Activated naive CD4-positive, alpha-beta T cell treated with anti-CD3 and anti-CD28 coated beads for 36 hours (primary cell): ENCODE data around the gene SLC9A9. TPM values are rescaled to one million over a fixed set of nuclear protein-coding genes. Genes with fewer than 3 reads are reported as not detected.
"Not testable (repeated sequence)": the region's sequence is repeated elsewhere in the genome, so short reads cannot be mapped to it uniquely, and the experiment has no call there.

Experiments used
- CTCF ChIA-PET: fragments of 350-600 bp; sonication (Branson Sonifier 250); formaldehyde crosslinking; loops from one replicate; lab custom pipeline; 2021; ENCODE audit warnings: antibody characterized with exemption; lab: Charles Lee
- DNase-seq: peaks from one replicate; pipeline ENCODE4 v3.0.0-alpha.2; 2020
- H3K27ac Mint-ChIP-seq: one replicate; pipeline ENCODE4 v1.8.0; 2021; ENCODE audit warnings: mild to moderate bottlenecking, mixed read lengths
- H3K27me3 Mint-ChIP-seq: one replicate; pipeline ENCODE4 v1.8.0; 2021; ENCODE audit warnings: low read depth, mixed read lengths
- H3K36me3 Mint-ChIP-seq: one replicate; pipeline ENCODE4 v1.8.0; 2021; ENCODE audit warnings: low read depth, mixed read lengths
- H3K4me1 Mint-ChIP-seq: one replicate; pipeline ENCODE4 v1.8.0; 2021; ENCODE audit warnings: low read depth, mixed read lengths
- H3K4me3 Mint-ChIP-seq: one replicate; pipeline ENCODE4 v1.8.0; 2021; ENCODE audit warnings: mild to moderate bottlenecking, moderate library complexity, mixed read lengths
- H3K9me3 Mint-ChIP-seq: one replicate; pipeline ENCODE4 v1.8.0; 2021; ENCODE audit warnings: mixed read lengths
- intact Hi-C: fragments of 100-400 bp; cut with micrococcal nuclease; formaldehyde crosslinking; loops from one replicate; pipeline ENCODE4 v1.15.1; 2023
- total RNA-seq, 2 experiments: library from RNA; stranded (reverse); gene quantifications; one replicate each; pipeline ENCODE4 v1.2.3, GENCODE V29; 2021

The SLC9A9 gene
- total RNA-seq, 2 experiments from 2014 or later: 0.33 to 0.49 TPM

DNA sequence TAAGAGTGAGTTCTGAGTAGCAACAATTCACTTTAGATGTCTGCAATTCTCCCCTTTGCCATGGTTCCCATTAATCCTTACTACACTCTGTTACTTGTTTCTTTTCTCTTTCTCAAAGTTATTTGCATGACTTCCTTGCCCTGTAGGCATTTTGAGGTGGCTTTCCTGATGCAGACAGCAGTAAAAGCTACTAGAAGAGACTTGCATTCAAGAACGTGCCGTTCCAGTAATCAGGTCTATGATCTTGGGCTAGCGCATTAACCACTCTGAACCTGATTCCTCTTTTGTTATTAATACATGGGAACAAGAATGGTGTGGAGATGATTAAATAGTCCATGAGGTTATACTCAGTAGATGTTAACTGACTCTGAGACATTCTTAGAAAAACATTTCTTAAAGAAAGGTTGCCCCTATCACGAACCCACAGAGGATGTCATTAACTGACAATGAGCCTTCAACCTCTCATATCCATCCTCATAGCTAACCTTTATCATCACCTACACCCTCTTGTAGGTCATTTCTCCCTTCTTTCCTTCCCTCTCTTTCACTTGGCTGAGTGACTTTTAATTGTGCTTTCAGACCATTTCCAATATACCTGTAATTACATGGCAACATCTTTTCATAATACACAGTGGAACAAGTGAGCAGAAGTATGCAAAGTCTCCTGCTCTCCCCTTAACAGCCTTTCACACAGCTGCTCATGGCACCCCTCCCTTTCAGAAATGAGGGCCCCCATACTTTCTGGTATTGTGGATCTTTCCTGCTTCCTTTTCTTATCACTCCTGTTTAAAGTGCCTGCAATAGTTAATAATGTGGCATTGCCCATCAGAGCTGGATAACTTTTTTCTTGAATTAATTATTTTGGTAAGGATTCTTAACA, 552.8 kb downstream of the SLC9A9 start:
- Mint-ChIP-seq H3K4me3 (no peak overlapping the region), H3K9me3 (no peaks in the 10 kb centered on the region), H3K4me1 (peaks cover 25% of the 10 kb centered on the region), H3K27me3 (no peaks in the 10 kb centered on the region), H3K27ac (no peak overlapping the region), H3K36me3 (no peaks in the 10 kb centered on the region)
- CTCF ChIA-PET: interaction anchor here (0.6 kb wide), 1 partner anchor 175 kb away, joined by 3 read pairs; no protein-coding TSS in a partner anchor
- DNase-seq: no peak
- intact Hi-C loops: no loop called here

DNA sequence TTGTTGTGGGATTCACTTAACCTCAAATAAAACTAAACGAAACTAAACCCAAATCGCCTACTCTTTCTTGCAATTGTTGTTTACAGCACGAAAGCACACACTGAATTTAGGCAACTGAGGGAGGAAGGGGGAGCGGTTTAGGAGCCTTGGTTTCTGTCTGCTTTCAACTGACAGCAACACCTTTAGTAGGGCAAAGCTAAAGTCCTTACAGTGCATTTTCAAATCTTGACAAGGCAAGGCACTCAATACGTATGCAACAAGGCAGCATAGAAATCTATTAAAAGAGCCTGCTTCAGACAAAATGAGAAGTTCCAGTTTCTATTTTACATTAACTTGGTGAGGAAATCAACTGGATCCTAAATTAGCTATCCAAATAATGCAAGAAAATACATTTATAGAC, 554.1 kb downstream of the SLC9A9 start:
- H3K9me3 Mint-ChIP-seq: no peaks in the 10 kb centered on the region
- H3K36me3 Mint-ChIP-seq: no peaks in the 10 kb centered on the region
- no peak for DNase-seq
- intact Hi-C loops: no loop called here
- H3K27ac Mint-ChIP-seq: no peak overlapping the region
- no peaks in the 10 kb centered on the region for H3K27me3 Mint-ChIP-seq
- no peak overlapping the region for H3K4me3 Mint-ChIP-seq
- CTCF ChIA-PET: no interaction called here
- peaks cover 24% of the 10 kb centered on the region for H3K4me1 Mint-ChIP-seq

DNA sequence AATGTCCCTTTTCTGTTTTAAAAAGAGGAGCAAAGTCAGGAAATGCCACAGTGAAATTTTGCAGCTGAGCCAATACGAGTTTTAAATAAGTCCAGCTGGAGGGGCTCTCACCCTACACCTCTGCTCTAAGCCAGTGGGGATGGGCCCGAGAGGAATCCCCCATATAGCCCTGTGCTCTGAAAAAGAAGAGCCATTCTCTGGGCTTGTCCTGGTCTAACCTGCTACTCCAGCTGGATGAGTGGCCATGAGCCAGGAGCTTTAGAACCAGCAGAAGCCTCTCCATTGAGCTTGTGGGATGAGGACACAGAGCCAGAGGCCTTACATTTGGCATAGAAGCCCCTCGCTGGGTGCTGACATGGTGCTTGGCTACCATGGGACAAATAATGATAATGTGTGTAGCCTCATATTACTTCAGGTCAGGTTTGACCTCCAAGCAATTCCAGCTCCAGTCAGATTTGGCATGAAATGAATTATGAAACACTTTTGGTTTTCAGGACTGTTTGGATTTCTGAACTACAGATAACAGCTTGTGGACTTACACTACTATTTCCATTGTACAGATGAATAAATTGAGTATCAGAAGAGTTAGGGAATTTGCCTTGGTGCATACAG, 556.3 kb downstream of the SLC9A9 start:
- H3K27ac Mint-ChIP-seq: no peak overlapping the region
- H3K4me3 Mint-ChIP-seq: no peak overlapping the region
- no peaks in the 10 kb centered on the region for H3K9me3 Mint-ChIP-seq
- peaks cover 17% of the 10 kb centered on the region for H3K4me1 Mint-ChIP-seq
- H3K27me3 Mint-ChIP-seq: no peaks in the 10 kb centered on the region
- DNase-seq: no peak
- H3K36me3 Mint-ChIP-seq: no peaks in the 10 kb centered on the region
- intact Hi-C loops: no loop called here
- CTCF ChIA-PET: interaction anchor here (1.2 to 1.8 kb wide), 2 partner anchors 10 to 171 kb away, joined by 3 to 4 read pairs; no protein-coding TSS in a partner anchor

DNA sequence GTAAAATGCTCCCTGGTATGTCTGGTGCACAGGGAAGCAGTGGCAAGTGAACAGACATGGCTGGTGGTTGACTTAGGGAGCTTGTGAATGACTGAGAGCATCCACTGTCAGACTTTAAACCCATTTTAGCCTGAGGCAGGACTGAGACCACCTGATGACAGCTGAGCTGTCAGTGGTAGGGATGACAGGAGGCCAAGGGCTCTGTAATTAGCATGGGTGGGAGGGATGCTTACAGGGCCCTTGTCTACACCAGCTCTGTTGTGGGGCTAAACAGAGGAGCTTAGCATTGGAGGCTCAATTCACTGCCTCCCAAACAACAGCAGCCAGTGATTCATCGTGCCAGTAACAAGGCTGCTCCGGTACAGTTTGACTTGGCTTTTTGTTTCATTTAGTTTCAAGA, 559.3 kb downstream of the SLC9A9 start:
- no peak for DNase-seq
- Mint-ChIP-seq H3K9me3 (no peaks in the 10 kb centered on the region), H3K4me1 (peaks cover 4% of the 10 kb centered on the region), H3K27me3 (no peaks in the 10 kb centered on the region), H3K27ac (no peak overlapping the region), H3K36me3 (no peaks in the 10 kb centered on the region), H3K4me3 (no peak overlapping the region)
- intact Hi-C loops: no loop called here
- CTCF ChIA-PET: no interaction called here

DNA sequence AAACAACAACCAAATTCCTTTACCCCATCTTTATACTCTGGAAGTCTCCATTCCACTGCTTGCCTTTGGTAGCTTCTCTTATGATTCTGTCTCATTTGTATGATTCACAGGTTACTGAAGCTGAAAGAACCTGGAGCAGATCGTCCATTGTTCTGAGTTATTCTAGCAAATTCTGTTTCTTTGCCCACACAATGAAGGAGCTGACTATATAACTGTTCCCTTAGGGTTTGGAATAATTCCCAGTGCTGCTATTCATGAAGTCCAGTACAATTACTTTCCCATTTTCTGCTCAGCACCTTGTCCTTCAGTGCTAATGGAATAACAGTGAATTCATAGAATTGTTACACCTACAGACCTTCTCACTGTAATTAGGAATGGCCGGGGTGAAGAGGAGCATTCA, 560.9 kb downstream of the SLC9A9 start:
- Mint-ChIP-seq H3K4me3 (no peak overlapping the region), H3K27ac (no peak overlapping the region), H3K36me3 (no peaks in the 10 kb centered on the region), H3K4me1 (peaks cover 12% of the 10 kb centered on the region), H3K9me3 (no peaks in the 10 kb centered on the region), H3K27me3 (no peaks in the 10 kb centered on the region)
- CTCF ChIA-PET: interaction anchor here (1.2 kb wide), 1 partner anchor 11 kb away, joined by 3 read pairs; no protein-coding TSS in a partner anchor
- DNase-seq: no peak
- intact Hi-C loops: no loop called here

DNA sequence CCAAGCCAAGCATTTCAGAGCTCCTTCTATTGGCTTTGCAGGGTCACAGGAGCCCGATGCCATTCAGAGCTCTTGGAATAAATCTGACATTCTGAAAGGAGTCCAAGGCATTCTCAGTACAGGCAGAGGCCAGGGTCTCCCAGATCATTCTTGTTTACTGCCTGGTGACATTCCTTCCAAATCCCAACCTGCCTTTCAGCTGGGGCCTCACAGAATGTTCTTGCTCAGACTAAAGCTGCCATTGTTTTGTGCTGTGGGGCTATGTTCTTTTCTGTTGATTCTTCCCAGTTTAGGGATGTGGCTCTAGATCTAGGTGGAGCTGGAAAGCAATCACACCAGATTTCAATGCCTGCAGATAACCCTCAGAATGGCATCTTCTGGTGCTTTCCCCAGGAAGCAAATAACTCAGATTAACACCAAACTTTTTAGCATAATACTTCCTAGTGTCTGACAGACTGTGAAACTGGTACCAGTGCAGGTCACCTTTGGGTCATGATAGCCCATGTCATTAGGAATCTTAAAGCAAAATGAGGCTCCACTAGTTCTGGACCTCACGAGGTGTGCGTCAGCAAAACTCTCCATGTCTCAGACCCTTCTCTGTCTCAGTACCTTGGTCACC, 561.8 kb downstream of the SLC9A9 start:
- no peaks in the 10 kb centered on the region for H3K36me3 Mint-ChIP-seq
- CTCF ChIA-PET: interaction anchor here (0.6 to 1.2 kb wide), 2 partner anchors 10 to 255 kb away, joined by 3 to 6 read pairs; no protein-coding TSS in a partner anchor
- peaks cover 12% of the 10 kb centered on the region for H3K4me1 Mint-ChIP-seq
- intact Hi-C loops: no loop called here
- DNase-seq: no peak
- H3K27ac Mint-ChIP-seq: no peak overlapping the region
- H3K27me3 Mint-ChIP-seq: no peaks in the 10 kb centered on the region
- H3K9me3 Mint-ChIP-seq: no peaks in the 10 kb centered on the region
- H3K4me3 Mint-ChIP-seq: no peak overlapping the region

DNA sequence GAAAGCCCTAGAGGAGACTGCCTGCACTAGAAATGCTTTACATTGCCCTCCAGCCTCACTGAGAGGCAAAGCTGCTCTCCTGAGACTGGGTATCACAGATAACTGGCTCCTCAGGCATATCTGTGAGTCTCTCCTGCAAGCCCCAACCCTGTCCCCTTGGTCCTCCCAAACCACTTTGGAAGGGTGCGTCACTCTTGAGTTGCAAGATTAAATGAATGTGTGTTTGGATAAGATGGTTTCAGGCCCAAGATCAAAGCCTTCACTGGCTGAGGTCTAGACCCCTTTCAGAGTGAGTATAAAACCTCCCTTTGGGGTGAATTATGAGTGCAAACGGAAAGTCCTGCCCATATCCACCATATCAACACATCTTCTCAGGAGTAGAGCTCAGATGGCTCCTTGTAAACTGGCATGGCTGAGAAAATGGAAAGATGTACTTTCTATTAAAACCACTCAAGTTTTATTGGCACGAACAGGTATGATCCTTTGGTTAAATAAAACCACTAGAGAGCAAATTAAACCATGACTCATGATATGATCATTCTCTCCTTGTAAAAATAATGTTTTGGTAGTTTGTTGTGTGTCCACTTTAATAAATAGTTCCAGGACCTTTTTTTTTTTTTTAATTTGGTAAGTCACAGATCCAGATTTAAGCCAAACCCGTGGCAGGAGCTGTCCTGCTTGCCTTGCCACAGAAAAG, 564.7 kb downstream of the SLC9A9 start:
- CTCF ChIA-PET: interaction anchor here (0.6 kb wide), 1 partner anchor 786 kb away, joined by 7 read pairs; no protein-coding TSS in a partner anchor

DNA sequence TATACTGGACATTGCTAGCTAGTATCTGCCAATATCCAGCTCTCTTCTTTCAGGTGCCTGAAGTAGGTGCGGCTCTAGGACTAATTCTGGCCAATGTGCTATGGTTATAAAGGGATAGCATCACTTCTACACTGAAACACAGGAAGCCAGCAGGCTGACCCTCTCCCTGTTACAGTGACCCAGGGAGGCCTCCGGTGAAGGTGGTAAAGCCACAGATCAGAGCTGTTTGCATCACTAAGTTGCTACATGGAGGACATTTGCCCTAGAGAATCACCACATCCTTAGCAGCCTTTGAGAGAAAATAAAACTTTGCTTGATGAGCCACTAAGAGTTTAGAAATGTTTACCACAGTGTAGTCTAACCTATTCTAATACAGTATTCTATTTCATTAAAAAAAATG, 567.3 kb downstream of the SLC9A9 start:
- peaks cover 3% of the 10 kb centered on the region for H3K9me3 Mint-ChIP-seq
- DNase-seq: no peak
- H3K27ac Mint-ChIP-seq: no peak overlapping the region
- CTCF ChIA-PET: no interaction called here
- peaks cover 24% of the 10 kb centered on the region for H3K4me1 Mint-ChIP-seq
- intact Hi-C loops: no loop called here
- no peak overlapping the region for H3K4me3 Mint-ChIP-seq
- H3K36me3 Mint-ChIP-seq: no peaks in the 10 kb centered on the region
- H3K27me3 Mint-ChIP-seq: no peaks in the 10 kb centered on the region

More for the DNA sequence above, 564.7 kb downstream of the SLC9A9 start:
- peak; percentile 15 for DNase-seq
- H3K36me3 Mint-ChIP-seq: no peaks in the 10 kb centered on the region
- H3K4me3 Mint-ChIP-seq: no peak overlapping the region
- H3K9me3 Mint-ChIP-seq: peaks cover 3% of the 10 kb centered on the region
- H3K27me3 Mint-ChIP-seq: no peaks in the 10 kb centered on the region
- intact Hi-C loops: loop anchor here (1.0 kb wide), 1 partner anchor 7 kb away; no protein-coding TSS in a partner anchor
- peaks cover 14% of the 10 kb centered on the region for H3K4me1 Mint-ChIP-seq
- H3K27ac Mint-ChIP-seq: no peak overlapping the region

DNA sequence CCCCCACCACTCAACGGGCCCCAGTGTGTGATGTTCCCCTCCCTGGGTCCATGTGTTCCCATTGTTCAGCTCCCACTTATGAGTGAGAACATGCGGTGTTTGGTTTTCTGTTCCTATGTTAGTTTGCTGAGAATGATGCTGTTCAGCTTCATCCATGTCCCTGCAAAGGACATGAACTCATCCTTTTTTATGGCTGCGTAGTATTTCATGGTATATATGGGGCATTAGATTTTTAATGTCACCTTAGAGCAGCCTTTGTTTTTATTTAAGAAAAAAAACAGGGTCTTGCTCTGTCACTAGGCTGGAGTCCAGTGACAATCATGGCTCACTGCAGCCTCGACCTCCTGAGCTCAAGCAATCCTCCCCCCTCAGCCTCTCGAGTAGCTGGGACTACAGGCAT, 568.7 kb downstream of the SLC9A9 start:
- intact Hi-C loops: loop anchor here (5.0 kb wide), 2 partner anchors 163 to 258 kb away; no protein-coding TSS in a partner anchor
- not testable (repeated sequence) for H3K9me3 Mint-ChIP-seq, DNase-seq, H3K4me3 Mint-ChIP-seq, H3K27ac Mint-ChIP-seq, H3K27me3 Mint-ChIP-seq, H3K36me3 Mint-ChIP-seq
- CTCF ChIA-PET: interaction anchor here (0.7 kb wide), 1 partner anchor 57 kb away, joined by 3 read pairs; no protein-coding TSS in a partner anchor
- peaks cover 27% of the 10 kb centered on the region for H3K4me1 Mint-ChIP-seq

DNA sequence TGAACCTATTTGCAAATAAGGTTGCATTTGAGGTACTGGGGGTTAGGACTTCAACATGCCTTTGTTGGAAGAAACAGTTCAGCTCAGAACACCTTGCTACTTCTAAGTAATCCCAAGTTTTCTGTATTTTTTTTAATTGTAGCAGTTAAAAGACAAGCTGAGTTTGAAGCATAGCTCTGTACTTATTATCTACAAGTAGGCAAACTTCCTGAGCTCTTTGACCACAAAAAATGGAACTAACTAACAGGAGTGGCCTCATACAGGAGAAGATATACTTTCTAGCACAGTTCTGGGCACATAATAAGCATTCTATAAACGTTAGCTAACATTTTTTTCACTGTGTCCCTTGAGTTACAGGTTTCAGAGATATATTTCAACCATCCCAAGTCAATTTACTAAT, 569.5 kb downstream of the SLC9A9 start:
- intact Hi-C loops: loop anchor here (5.0 kb wide), 2 partner anchors 164 to 259 kb away; no protein-coding TSS in a partner anchor
- Mint-ChIP-seq H3K27ac (no peak overlapping the region), H3K4me3 (no peak overlapping the region), H3K9me3 (peaks cover 3% of the 10 kb centered on the region), H3K4me1 (peaks cover 23% of the 10 kb centered on the region), H3K27me3 (no peaks in the 10 kb centered on the region), H3K36me3 (no peaks in the 10 kb centered on the region)
- DNase-seq: no peak
- CTCF ChIA-PET: interaction anchor here (1.5 kb wide), 1 partner anchor 158 kb away, joined by 3 read pairs; no protein-coding TSS in a partner anchor

DNA sequence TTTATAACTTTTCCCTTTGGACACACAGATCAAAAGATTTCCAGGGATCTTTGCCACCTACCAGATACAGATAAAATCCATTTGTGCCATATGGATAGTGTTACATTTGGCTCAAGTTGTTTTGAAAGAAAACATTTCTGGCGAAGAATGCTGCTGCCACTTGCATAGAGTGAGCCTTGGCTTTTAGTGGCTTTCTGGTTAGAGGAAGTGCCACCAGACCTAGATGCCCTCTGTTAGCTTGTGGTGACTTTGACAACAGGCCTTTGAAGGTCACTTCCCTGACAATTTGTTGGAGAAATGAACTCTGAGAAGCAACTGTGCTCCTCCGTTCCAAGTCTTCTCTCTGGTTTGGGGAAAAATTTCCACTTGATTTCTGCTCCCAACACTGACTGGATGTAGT, 570.7 kb downstream of the SLC9A9 start:
- H3K4me1 Mint-ChIP-seq: peaks cover 17% of the 10 kb centered on the region
- H3K4me3 Mint-ChIP-seq: no peak overlapping the region
- H3K27ac Mint-ChIP-seq: no peak overlapping the region
- H3K36me3 Mint-ChIP-seq: no peaks in the 10 kb centered on the region
- peaks cover 3% of the 10 kb centered on the region for H3K9me3 Mint-ChIP-seq
- H3K27me3 Mint-ChIP-seq: no peaks in the 10 kb centered on the region
- intact Hi-C loops: loop anchor here (2.0 to 5.0 kb wide), 3 partner anchors 113 to 260 kb away; no protein-coding TSS in a partner anchor
- no peak for DNase-seq
- CTCF ChIA-PET: interaction anchor here (0.7 to 1.5 kb wide), 2 partner anchors 157 to 189 kb away, joined by 3 read pairs; no protein-coding TSS in a partner anchor
